Neural progenitor cell (in vitro differentiated cells): ENCODE data around the gene SKOR1.

Experiments
- EZH2 ChIP-seq: fragments of 200-600 bp; sonication (generic); IDR thresholded peaks from 2 replicates; pipeline ENCODE4 v1.6.1; 2017; ENCODE audit warnings: antibody characterized with exemption, mild to moderate bottlenecking, moderate library complexity
- EZH2phosphoT487 ChIP-seq: fragments of 200-600 bp; sonication (generic); IDR thresholded peaks from 2 replicates; pipeline ENCODE4 v1.6.1; 2017; ENCODE audit warnings: antibody characterized with exemption
- TF ChIP-seq, protein P1 (sequence below): fragments of 200-600 bp; sonication (generic); IDR thresholded peaks from 2 replicates; pipeline ENCODE4 v1.5.1; 2017; ENCODE audit warnings: antibody characterized with exemption, mild to moderate bottlenecking

DNA sequence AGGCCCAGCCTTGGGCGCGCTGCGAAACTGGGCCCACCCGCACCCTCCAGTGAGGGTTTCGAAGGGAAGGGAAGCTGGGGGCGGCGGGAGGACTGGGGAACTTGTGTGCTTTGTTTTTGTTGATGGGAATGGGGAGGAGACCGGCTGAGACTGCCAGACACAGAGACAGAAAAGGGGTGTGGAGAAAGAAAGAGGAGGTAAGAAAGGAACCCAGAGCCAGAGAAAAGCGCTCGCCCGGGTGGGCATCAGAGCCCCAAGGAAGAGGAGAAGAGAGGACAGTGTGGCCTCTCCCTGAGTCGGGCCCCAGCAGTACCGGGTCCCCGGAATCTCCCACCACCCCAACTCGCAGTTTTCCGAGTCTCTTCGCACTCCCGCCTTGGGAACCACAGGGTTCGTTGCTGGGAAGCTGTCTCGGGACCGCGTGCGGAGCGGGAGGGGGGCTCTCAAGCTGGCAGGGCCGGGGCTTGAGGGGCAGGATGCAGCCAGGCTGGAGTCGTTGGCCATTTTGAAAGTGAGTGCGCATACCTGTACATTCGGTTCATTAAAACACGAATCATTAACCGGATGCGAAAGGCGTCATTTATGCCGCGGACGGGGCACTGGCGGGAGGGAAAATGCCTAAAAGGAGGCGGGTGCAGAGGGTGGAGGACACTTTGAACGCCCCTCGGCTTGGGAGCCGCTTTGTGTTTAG lies 3.1 kb downstream of the SKOR1 start:
- TF ChIP-seq, protein P1, sequence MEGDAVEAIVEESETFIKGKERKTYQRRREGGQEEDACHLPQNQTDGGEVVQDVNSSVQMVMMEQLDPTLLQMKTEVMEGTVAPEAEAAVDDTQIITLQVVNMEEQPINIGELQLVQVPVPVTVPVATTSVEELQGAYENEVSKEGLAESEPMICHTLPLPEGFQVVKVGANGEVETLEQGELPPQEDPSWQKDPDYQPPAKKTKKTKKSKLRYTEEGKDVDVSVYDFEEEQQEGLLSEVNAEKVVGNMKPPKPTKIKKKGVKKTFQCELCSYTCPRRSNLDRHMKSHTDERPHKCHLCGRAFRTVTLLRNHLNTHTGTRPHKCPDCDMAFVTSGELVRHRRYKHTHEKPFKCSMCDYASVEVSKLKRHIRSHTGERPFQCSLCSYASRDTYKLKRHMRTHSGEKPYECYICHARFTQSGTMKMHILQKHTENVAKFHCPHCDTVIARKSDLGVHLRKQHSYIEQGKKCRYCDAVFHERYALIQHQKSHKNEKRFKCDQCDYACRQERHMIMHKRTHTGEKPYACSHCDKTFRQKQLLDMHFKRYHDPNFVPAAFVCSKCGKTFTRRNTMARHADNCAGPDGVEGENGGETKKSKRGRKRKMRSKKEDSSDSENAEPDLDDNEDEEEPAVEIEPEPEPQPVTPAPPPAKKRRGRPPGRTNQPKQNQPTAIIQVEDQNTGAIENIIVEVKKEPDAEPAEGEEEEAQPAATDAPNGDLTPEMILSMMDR: no peak
- TF ChIP-seq EZH2 (peak; percentile 88), EZH2phosphoT487 (peak; percentile 97)
